ENCODE measurements around the gene DOCK6.

Gene DOCK6

DNA sequence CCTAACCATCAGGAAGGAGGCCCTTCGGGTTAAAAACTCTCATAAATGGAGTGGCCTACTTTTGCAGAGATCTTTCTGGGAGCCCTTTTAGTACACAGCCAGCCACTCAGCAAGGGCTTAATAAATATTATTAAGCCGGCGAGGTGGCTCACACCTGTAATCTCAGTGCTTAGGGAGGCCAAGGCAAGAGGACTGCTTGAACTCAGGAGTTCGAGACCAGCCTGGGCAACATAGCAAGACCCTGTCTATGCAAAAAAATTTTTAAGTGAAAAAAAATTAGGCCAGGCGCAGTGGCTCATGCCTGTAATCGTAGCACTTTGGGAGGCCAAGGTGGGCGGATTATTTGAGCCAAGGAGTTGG lies 64.2 kb downstream of the DOCK6 start:
- H4K8ac ChIP-seq (ENCODE audit: low read depth, low read length) = no peak overlapping the region
- H2BK12ac ChIP-seq (ENCODE audit: low read length) = no peak overlapping the region
- no peak for DNase-seq
- peak overlapping the region; percentile 87 for H3K27ac ChIP-seq (ENCODE audit: low read depth, low read length)
- H3K79me2 ChIP-seq (ENCODE audit: control insufficient read depth, insufficient read depth, low read length, poor library complexity) = peaks cover 5% of the 10 kb centered on the region
- WGBS (ENCODE audit: extremely low coverage, insufficient coverage, insufficient read length) = no CpG with 5 or more reads among the region's 7 CpGs
- peaks cover 5% of the 10 kb centered on the region for H3K79me1 ChIP-seq (ENCODE audit: low read length)
- peaks cover 2 to 9% of the 10 kb centered on the region in 2 experiments for H3K4me1 ChIP-seq (ENCODE audit: control insufficient read depth in 1 of 2, insufficient read depth in 2 of 2, low read length in 2 of 2)
- no peak overlapping the region for H3K18ac ChIP-seq (ENCODE audit: low read length)
- H4K12ac ChIP-seq (ENCODE audit: low read depth, low read length) = no peak overlapping the region
- peaks cover 13 to 19% of the 10 kb centered on the region in 2 experiments for H3K36me3 ChIP-seq (ENCODE audit: control insufficient read depth in 1 of 2, insufficient read depth in 2 of 2, low read length in 2 of 2)
- no peaks in the 10 kb centered on the region for H3K27me3 ChIP-seq (ENCODE audit: insufficient read depth, low read length)
- H3K4me2 ChIP-seq (ENCODE audit: low read length) = peak overlapping the region; percentile 63
- no peak overlapping the region for H4K91ac ChIP-seq (ENCODE audit: low read depth, low read length)
- H3K14ac ChIP-seq (ENCODE audit: low read length) = no peak overlapping the region
- H2AFZ ChIP-seq (ENCODE audit: insufficient read depth, low read length, poor library complexity) = no peak overlapping the region
- H2AK5ac ChIP-seq (ENCODE audit: low read length) = no peak overlapping the region
- H3K9me3 ChIP-seq (ENCODE audit: insufficient read depth, low read depth, low read length) = peaks cover 2% of the 10 kb centered on the region
- H3K4ac ChIP-seq (ENCODE audit: low read depth, low read length) = no peak overlapping the region
- no peak overlapping the region for H3K23ac ChIP-seq (ENCODE audit: low read length)
- no peak overlapping the region for H2BK5ac ChIP-seq (ENCODE audit: low read depth, low read length, poor library complexity)
- no peak overlapping the region for H2BK120ac ChIP-seq (ENCODE audit: insufficient read depth, low read length, poor library complexity)
- no peak overlapping the region for H3K4me3 ChIP-seq (ENCODE audit: low read depth, low read length)
- H3K9ac ChIP-seq (ENCODE audit: low read length) = no peak overlapping the region

DNA sequence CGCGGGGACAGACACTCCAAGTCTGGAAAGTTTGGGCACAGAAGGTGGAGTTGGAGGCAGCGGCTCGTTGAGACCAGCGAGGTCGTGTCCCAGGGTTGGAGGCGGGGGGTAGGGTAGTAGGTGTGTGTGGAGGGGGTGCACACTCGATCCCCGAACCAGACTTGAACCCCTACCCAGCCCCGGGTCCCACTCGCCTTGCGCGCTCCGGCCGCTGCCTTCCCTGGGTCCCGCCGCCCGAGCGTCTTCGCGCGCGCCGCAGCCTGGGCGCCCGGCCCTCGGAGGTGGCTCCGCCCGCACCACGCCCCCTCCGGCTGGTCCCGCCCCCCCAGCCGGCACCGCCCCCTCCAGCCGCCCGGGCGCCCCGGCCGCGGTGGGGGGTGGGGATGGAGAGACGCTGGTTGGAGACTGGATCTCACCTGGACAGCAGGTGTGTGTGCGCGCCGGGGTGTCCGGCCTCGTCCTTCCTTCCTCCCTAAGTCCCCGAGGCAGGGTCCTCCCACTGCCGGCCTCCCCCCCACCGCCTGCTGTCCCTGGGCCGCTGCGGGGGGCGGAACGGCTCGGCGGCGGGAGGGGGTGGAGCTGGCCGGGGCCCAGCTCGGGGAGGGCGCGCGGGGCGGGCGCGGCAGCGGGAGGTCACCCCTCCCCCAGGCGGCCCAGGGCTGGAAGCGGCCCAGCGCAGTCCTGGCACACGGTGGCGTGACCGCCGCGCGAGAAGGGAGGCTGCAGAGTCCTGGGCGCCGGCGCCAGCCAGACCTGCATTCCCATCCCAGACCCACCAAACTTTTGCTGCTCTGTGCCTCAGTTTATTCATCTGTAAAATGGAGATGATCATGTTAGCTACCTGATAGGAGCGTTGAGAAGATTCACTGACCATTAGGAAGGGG lies 64.8 kb downstream of the DOCK6 start, which contains the start of gene KANK2:
TSS of gene KANK2 (minus strand) at position 255 of the 884 bp plus-strand sequence. CDS start 3,034 bp downstream, outside the sequence.
- Histone ChIP-seq H3K23ac (ENCODE audit: low read length) (no peak within 1 kb of the TSS), H3K9me3 (ENCODE audit: insufficient read depth, low read depth, low read length) (peaks cover 2% of the 10 kb centered on the region)

DNA sequence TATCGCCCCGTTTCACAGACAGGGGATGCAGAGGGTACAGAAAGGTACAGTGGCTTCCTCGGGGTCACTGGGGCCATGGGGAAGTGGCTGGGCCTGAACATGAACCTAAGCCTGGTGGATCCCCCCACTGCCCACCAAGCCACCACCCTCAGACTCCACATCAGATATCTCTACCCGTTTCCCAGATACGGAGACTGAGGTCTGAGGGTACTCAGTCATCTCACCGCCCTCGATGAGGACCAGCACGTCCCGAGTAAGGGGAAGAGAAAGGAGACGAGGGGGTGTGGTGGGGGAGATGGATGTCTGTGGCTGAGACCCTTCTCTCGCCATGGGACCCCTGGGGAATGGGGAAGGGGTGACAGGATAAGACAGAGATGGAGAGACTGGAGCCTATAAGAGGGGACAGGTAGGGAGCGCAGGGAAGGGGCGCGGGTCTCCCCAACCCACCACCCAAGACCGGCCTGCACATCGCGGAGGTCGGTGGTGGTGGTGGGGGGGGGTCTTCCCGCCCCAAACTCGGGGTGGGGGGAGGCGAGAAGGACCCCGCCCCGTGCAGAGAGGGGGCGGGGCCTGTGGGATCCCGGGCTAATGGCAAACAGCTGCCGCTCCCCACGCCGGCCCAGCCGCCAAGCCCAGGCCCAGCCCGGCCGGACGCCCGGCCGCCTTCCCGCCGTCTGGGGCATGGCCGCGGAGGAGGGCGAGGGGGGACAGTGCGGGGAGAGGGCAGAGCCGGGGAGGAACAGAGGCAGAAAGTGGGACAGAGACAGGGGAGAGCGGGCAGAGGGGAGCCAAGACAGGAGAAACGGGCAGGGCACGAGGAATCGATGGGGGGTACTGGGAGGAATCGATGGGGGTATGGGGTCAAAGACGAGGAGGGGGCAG lies 65.7 kb downstream of the DOCK6 start:
- H3K4me2 ChIP-seq (ENCODE audit: low read length) = peak overlapping the region; percentile 98
- no peaks in the 10 kb centered on the region for H3K27me3 ChIP-seq (ENCODE audit: insufficient read depth, low read length)
- H3K18ac ChIP-seq (ENCODE audit: low read length) = peak overlapping the region; percentile 92
- peak overlapping the region; percentile 66 for H2BK5ac ChIP-seq (ENCODE audit: low read depth, low read length, poor library complexity)
- H3K4me1 ChIP-seq (ENCODE audit: control insufficient read depth in 1 of 2, insufficient read depth in 2 of 2, low read length in 2 of 2) = peaks cover 2 to 9% of the 10 kb centered on the region in 2 experiments
- H3K4me3 ChIP-seq (ENCODE audit: low read depth, low read length) = peak overlapping the region; percentile 80
- H4K8ac ChIP-seq (ENCODE audit: low read depth, low read length) = peak overlapping the region; percentile 64
- no peak for DNase-seq
- peak overlapping the region; percentile 83 for H2BK120ac ChIP-seq (ENCODE audit: insufficient read depth, low read length, poor library complexity)
- peaks cover 5% of the 10 kb centered on the region for H3K79me1 ChIP-seq (ENCODE audit: low read length)
- peaks cover 20 to 21% of the 10 kb centered on the region in 2 experiments for H3K36me3 ChIP-seq (ENCODE audit: control insufficient read depth in 1 of 2, insufficient read depth in 2 of 2, low read length in 2 of 2)
- no CpG with 5 or more reads among the region's 47 CpGs for WGBS (ENCODE audit: extremely low coverage, insufficient coverage, insufficient read length)
- H4K91ac ChIP-seq (ENCODE audit: low read depth, low read length) = peak overlapping the region; percentile 81
- H3K79me2 ChIP-seq (ENCODE audit: control insufficient read depth, insufficient read depth, low read length, poor library complexity) = peaks cover 5% of the 10 kb centered on the region
- peak overlapping the region; percentile 86 for H3K14ac ChIP-seq (ENCODE audit: low read length)
- peak overlapping the region; percentile 60 for H3K27ac ChIP-seq (ENCODE audit: low read depth, low read length)
- peak overlapping the region; percentile 60 for H2BK12ac ChIP-seq (ENCODE audit: low read length)
- peak overlapping the region; percentile 93 for H3K9ac ChIP-seq (ENCODE audit: low read length)
- H2AK5ac ChIP-seq (ENCODE audit: low read length) = peak overlapping the region; percentile 53
- peaks cover 2% of the 10 kb centered on the region for H3K9me3 ChIP-seq (ENCODE audit: insufficient read depth, low read depth, low read length)
- H3K4ac ChIP-seq (ENCODE audit: low read depth, low read length) = peak overlapping the region; percentile 78
- no peak overlapping the region for H3K23ac ChIP-seq (ENCODE audit: low read length)
- peak overlapping the region; percentile 73 for H4K12ac ChIP-seq (ENCODE audit: low read depth, low read length)
- peak overlapping the region; percentile 79 for H2AFZ ChIP-seq (ENCODE audit: insufficient read depth, low read length, poor library complexity)

More for the DNA sequence above, 64.8 kb downstream of the DOCK6 start, which contains the start of gene KANK2:
- peak within 1 kb of the TSS; percentile 79 for H2AFZ ChIP-seq (ENCODE audit: insufficient read depth, low read length, poor library complexity)
- H3K4ac ChIP-seq (ENCODE audit: low read depth, low read length) = peak within 1 kb of the TSS; percentile 78
- no CpG with 5 or more reads among the region's 78 CpGs for WGBS (ENCODE audit: extremely low coverage, insufficient coverage, insufficient read length)
- H2BK12ac ChIP-seq (ENCODE audit: low read length) = peak within 1 kb of the TSS; percentile 60
- peak within 1 kb of the TSS; percentile 64 for H4K8ac ChIP-seq (ENCODE audit: low read depth, low read length)
- peak within 1 kb of the TSS; percentile 86 for H3K14ac ChIP-seq (ENCODE audit: low read length)
- H3K36me3 ChIP-seq (ENCODE audit: control insufficient read depth in 1 of 2, insufficient read depth in 2 of 2, low read length in 2 of 2) = peaks cover 20 to 25% of the 10 kb centered on the region in 2 experiments
- H2AK5ac ChIP-seq (ENCODE audit: low read length) = peak within 1 kb of the TSS; percentile 53
- H3K4me1 ChIP-seq (ENCODE audit: control insufficient read depth in 1 of 2, insufficient read depth in 2 of 2, low read length in 2 of 2) = peaks cover 2 to 9% of the 10 kb centered on the region in 2 experiments
- peak within 1 kb of the TSS; percentile 92 for H3K18ac ChIP-seq (ENCODE audit: low read length)
- peaks cover 5% of the 10 kb centered on the region for H3K79me1 ChIP-seq (ENCODE audit: low read length)
- H3K79me2 ChIP-seq (ENCODE audit: control insufficient read depth, insufficient read depth, low read length, poor library complexity) = peaks cover 5% of the 10 kb centered on the region
- H2BK120ac ChIP-seq (ENCODE audit: insufficient read depth, low read length, poor library complexity) = peak within 1 kb of the TSS; percentile 83
- peak within 1 kb of the TSS; percentile 80 for H3K4me3 ChIP-seq (ENCODE audit: low read depth, low read length)
- peak within 1 kb of the TSS; percentile 73 for H4K12ac ChIP-seq (ENCODE audit: low read depth, low read length)
- no peaks in the 10 kb centered on the region for H3K27me3 ChIP-seq (ENCODE audit: insufficient read depth, low read length)
- H3K9ac ChIP-seq (ENCODE audit: low read length) = peak within 1 kb of the TSS; percentile 93
- peak within 1 kb of the TSS; percentile 83 for H4K91ac ChIP-seq (ENCODE audit: low read depth, low read length)
- peak within 1 kb of the TSS; percentile 87 for H3K27ac ChIP-seq (ENCODE audit: low read depth, low read length)
- DNase-seq = peak; percentile 75 to 86
- H3K4me2 ChIP-seq (ENCODE audit: low read length) = peak within 1 kb of the TSS; percentile 98
- H2BK5ac ChIP-seq (ENCODE audit: low read depth, low read length, poor library complexity) = peak within 1 kb of the TSS; percentile 84

DNA sequence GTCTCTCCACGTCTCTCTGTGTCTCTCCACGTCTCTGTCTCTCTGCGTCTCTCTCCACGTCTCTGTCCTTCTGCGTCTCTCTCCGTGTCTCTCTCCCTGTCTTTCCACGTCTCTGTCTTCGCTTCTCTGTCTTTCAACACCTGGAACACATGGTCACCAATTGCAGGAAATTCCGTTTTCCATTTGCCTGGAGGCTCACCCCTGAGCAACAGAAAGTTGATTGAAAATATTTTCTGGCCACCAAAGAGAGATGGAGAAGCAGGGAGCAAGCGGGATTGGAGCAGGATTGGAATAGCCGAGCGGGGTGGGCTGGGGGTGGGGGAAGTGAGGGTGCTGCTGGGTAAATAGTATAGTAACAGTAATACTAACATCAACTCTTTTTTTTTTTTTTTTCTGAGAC lies 66.6 kb downstream of the DOCK6 start:
- Histone ChIP-seq H3K79me1 (ENCODE audit: low read length) (peaks cover 5% of the 10 kb centered on the region), H2BK5ac (ENCODE audit: low read depth, low read length, poor library complexity) (no peak overlapping the region), H2BK12ac (ENCODE audit: low read length) (no peak overlapping the region), H4K8ac (ENCODE audit: low read depth, low read length) (no peak overlapping the region), H3K9ac (ENCODE audit: low read length) (no peak overlapping the region), H4K12ac (ENCODE audit: low read depth, low read length) (no peak overlapping the region), H3K4me2 (ENCODE audit: low read length) (no peak overlapping the region), H3K4me3 (ENCODE audit: low read depth, low read length) (no peak overlapping the region), H2AFZ (ENCODE audit: insufficient read depth, low read length, poor library complexity) (no peak overlapping the region), H3K4ac (ENCODE audit: low read depth, low read length) (no peak overlapping the region), H3K9me3 (ENCODE audit: insufficient read depth, low read depth, low read length) (peaks cover 2% of the 10 kb centered on the region), H3K14ac (ENCODE audit: low read length) (no peak overlapping the region), H3K36me3 (ENCODE audit: control insufficient read depth in 1 of 2, insufficient read depth in 2 of 2, low read length in 2 of 2) (peaks cover 16 to 24% of the 10 kb centered on the region in 2 experiments), H3K27me3 (ENCODE audit: insufficient read depth, low read length) (no peaks in the 10 kb centered on the region), H4K91ac (ENCODE audit: low read depth, low read length) (no peak overlapping the region), H3K79me2 (ENCODE audit: control insufficient read depth, insufficient read depth, low read length, poor library complexity) (peaks cover 5% of the 10 kb centered on the region), H2BK120ac (ENCODE audit: insufficient read depth, low read length, poor library complexity) (no peak overlapping the region), H3K18ac (ENCODE audit: low read length) (no peak overlapping the region), H3K23ac (ENCODE audit: low read length) (no peak overlapping the region), H3K27ac (ENCODE audit: low read depth, low read length) (no peak overlapping the region), H2AK5ac (ENCODE audit: low read length) (no peak overlapping the region), H3K4me1 (ENCODE audit: control insufficient read depth in 1 of 2, insufficient read depth in 2 of 2, low read length in 2 of 2) (peaks cover 2 to 9% of the 10 kb centered on the region in 2 experiments)
- no CpG with 5 or more reads among the region's 12 CpGs for WGBS (ENCODE audit: extremely low coverage, insufficient coverage, insufficient read length)
- DNase-seq = no peak
